ENCODE measurements around the gene ADSL. TPM values are rescaled to one million over a fixed set of nuclear protein-coding genes. Genes with fewer than 3 reads are reported as not detected.
"Not testable (repeated sequence)": the region's sequence is repeated elsewhere in the genome, so short reads cannot be mapped to it uniquely, and the experiment has no call there.

The ADSL gene
- total RNA-seq, 1 experiment from 2014 or later, result 126 TPM

GRCh38 chr22:40310768-40311120 lies 35.6 kb upstream of the ADSL start:
- intact Hi-C loops (cut with micrococcal nuclease), result no loop called here
- peaks cover 26 to 31% of the 10 kb centered on the region in 2 experiments for H3K36me3 ChIP-seq (ENCODE audit: control insufficient read depth in 1 of 2, insufficient read depth in 2 of 2, low read length in 2 of 2)
- H3K27ac ChIP-seq (ENCODE audit: low read depth, low read length), result no peak overlapping the region
- ChIA-PET CTCF (no interaction called here), RAD21 (ENCODE audit: low non-redundant PET in 1 of 2, low total read pairs in 2 of 2, uncharacterized antibody in 2 of 2, unreplicated experiment in 2 of 2) (no interaction called here), POLR2A (no interaction called here)
- H3K4me3 ChIP-seq (replicated peaks in 1 of 2; ENCODE audit: low read depth in 1 of 2, low read length in 2 of 2), result no peak overlapping the region
- no peaks in the 10 kb centered on the region for H3K9me3 ChIP-seq (ENCODE audit: control insufficient read depth in 1 of 2, insufficient read depth in 1 of 2, low read depth in 1 of 2, low read length in 2 of 2)
- H3K4me2 ChIP-seq (ENCODE audit: low read length), result no peak overlapping the region
- no TSS peak for BruUV-seq (replicated peaks)
- H3K27me3 ChIP-seq (ENCODE audit: insufficient read depth, low read length), result no peaks in the 10 kb centered on the region
- TF ChIP-seq ELF1 (IDR thresholded peaks at IDR 0.05; ENCODE audit: borderline replicate concordance, low read depth), result no peak
- TF ChIP-seq EZH2phosphoT487 (IDR thresholded peaks at IDR 0.05; ENCODE audit: borderline replicate concordance), result no peak
- no peak for TF ChIP-seq POLR2A (IDR thresholded peaks at IDR 0.05; ENCODE audit: borderline replicate concordance, extremely low read depth, insufficient read depth, insufficient read length)
- TF ChIP-seq ZBTB33 (IDR thresholded peaks at IDR 0.05; ENCODE audit: extremely low read depth, insufficient replicate concordance, low read length), result no peak
- no peak for TF ChIP-seq CEBPB (IDR thresholded peaks at IDR 0.05; ENCODE audit: low read depth)
- TF ChIP-seq SP1 (IDR thresholded peaks at IDR 0.05; ENCODE audit: low read depth), result no peak
- no peak for TF ChIP-seq CBX3 (IDR thresholded peaks at IDR 0.05; ENCODE audit: low read depth)
- no peak for TF ChIP-seq TCF7L2 (IDR thresholded peaks at IDR 0.05; ENCODE audit: borderline replicate concordance, extremely low read depth, insufficient read depth, insufficient read length)
- no peak for TF ChIP-seq CTCF (IDR thresholded peaks at IDR 0.05 in 2 of 3, conservative IDR thresholded peaks at IDR 0.05 in 1 of 3; ENCODE audit: borderline replicate concordance in 1 of 3, insufficient read depth in 1 of 3, low read depth in 2 of 3, low read length in 2 of 3)
- TF ChIP-seq YY1 (IDR thresholded peaks at IDR 0.05; ENCODE audit: extremely low read depth, insufficient replicate concordance, low read depth, low read length), result no peak
- TF ChIP-seq EZH2 (IDR thresholded peaks at IDR 0.05), result no peak
- H4K20me1 ChIP-seq (ENCODE audit: insufficient read depth), result no peaks in the 10 kb centered on the region
- no peaks in the 10 kb centered on the region for H3K4me1 ChIP-seq (ENCODE audit: control insufficient read depth in 1 of 2, insufficient read depth in 2 of 2, low read length in 2 of 2)
- no peak overlapping the region for H2AFZ ChIP-seq (ENCODE audit: low read depth, low read length, poor library complexity, severe bottlenecking)
- no peak overlapping the region for H3K9ac ChIP-seq (ENCODE audit: low read length)
- ATAC-seq, result no peak
- no peaks in the 10 kb centered on the region for H3K79me2 ChIP-seq (ENCODE audit: insufficient read depth, low read length)
- no peaks in the 10 kb centered on the region for H3K9me2 ChIP-seq (ENCODE audit: insufficient read depth)
- no peak for DNase-seq (ENCODE audit: low read depth, low spot score)

DNA sequence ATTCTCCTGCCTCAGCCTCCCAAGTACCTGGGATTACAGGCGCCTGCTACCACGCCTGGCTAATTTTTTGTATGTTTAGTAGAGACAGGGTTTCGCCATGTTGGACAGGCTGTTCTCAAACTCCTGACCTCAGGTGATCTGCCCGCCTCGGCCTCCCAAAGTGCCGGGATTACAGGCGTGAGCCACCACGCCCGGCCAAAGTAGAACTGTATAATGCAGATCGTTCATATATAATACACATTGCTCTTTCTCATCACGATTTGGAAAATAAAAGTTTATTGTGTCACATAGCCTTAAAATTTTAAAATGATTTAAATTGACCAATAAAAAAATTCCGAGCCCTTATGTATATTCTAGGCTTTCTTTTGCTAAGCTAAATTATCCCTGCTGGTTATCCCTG lies 34.7 kb upstream of the ADSL start:
- BruUV-seq (replicated peaks); H3K9me2 ChIP-seq (ENCODE audit: insufficient read depth); H3K27ac ChIP-seq (ENCODE audit: low read depth, low read length); H2AFZ ChIP-seq (ENCODE audit: low read depth, low read length, poor library complexity, severe bottlenecking); RAD21 ChIA-PET (ENCODE audit: low non-redundant PET in 1 of 2, low total read pairs in 2 of 2, uncharacterized antibody in 2 of 2, unreplicated experiment in 2 of 2); H3K9ac ChIP-seq (ENCODE audit: low read length); DNase-seq (ENCODE audit: low read depth, low spot score); H3K4me2 ChIP-seq (ENCODE audit: low read length); ATAC-seq; POLR2A ChIA-PET; H3K9me3 ChIP-seq (ENCODE audit: control insufficient read depth in 1 of 2, insufficient read depth in 1 of 2, low read depth in 1 of 2, low read length in 2 of 2); intact Hi-C loops (cut with micrococcal nuclease); H3K4me1 ChIP-seq (ENCODE audit: control insufficient read depth in 1 of 2, insufficient read depth in 2 of 2, low read length in 2 of 2); H3K4me3 ChIP-seq (replicated peaks in 1 of 2; ENCODE audit: low read depth in 1 of 2, low read length in 2 of 2); H3K27me3 ChIP-seq (ENCODE audit: insufficient read depth, low read length); H3K79me2 ChIP-seq (ENCODE audit: insufficient read depth, low read length); CTCF ChIA-PET; H4K20me1 ChIP-seq (ENCODE audit: insufficient read depth): not testable (repeated sequence)
- peaks cover 30 to 35% of the 10 kb centered on the region in 2 experiments for H3K36me3 ChIP-seq (ENCODE audit: control insufficient read depth in 1 of 2, insufficient read depth in 2 of 2, low read length in 2 of 2)

Measured in HCT116 (cell line).